Measurements from ENCODE around the gene IGFBP7.

Gene IGFBP7

DNA sequence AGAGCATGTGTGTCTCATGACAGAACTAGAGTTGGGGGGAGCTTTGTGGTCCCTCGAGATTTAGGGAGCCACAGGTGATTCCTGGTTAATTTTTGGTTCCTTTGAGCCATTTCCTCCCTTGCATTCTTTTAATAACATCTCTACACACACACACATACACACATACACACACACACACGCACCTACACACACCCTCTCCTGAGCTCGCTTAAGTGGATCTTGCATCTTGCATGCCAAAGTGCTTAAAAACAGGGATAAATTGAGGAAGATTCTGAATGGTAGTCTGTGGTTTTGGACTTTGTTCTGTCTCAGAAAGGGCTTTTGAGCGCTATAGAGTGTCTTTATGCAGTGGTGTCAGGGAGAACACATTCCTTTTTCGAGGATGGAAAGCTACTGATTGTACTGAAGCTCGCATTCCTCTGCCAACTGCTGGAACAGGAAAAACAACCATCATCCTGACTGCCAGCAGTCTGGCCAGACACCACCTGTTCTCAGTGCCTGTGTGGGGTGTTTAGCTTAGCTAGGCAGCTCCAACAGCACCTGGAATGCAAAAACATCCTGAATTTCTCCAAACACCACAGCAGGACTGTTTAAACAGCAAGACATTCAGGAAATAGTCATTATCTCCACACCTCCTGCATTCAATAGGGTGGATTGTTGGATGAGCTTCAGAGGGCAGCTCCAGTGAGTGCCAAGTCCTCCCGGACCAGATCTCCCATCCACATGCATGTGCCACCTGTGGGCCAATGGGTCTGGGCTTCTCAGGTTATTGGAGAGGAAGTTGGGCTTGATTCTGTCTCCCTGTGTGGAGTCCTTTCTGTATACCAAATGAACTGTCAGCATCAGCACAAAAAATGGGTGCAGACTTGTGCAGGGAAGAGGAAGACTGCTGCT lies 21.9 kb upstream of the IGFBP7 start:
- DNase-seq (ENCODE audit: low read depth in 3 of 3, low spot score in 1 of 3) = no peak

DNA sequence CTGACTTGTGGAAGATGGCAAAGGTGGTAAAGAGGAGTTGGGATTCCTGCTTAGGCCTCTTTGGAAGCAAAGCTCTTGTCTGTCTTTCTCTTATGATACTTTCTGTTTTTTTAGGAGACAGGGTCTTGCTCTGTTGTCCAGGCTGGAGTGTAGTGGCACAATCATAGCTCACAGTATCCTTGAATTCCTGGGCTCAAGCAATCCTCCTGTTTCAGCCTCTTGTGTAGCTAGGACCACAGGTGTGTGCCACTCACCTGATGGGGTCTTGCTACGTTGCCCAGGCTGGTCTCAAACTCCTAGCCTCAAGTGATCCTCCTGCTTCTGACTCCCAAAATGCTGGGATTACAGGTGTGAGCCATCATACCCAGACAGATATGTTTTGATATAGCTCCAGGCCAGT lies 19.3 kb upstream of the IGFBP7 start:
- DNase-seq (ENCODE audit: low read depth in 3 of 3, low spot score in 1 of 3) = no peak

DNA sequence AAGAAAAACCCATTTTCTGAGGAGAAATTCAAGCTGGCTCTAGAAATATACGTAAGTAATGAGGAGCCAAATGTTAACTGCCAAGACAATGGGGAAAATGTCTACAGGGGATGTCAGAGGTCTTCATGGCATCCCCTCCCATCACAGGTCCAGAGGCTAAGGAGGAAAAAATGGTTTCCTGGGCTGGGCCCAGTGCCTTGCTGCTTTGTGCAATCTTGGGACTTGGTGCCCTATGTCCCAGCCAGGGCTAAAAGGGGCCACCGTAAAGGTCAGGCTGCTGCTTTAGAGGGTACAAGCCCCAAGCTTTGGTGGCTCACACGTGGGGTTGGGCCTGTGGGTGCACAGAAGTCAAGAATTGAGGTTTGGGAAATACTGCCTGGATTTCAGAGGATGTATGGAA lies 17.2 kb upstream of the IGFBP7 start:
- DNase-seq (ENCODE audit: low read depth in 3 of 3, low spot score in 1 of 3) = no peak

DNA sequence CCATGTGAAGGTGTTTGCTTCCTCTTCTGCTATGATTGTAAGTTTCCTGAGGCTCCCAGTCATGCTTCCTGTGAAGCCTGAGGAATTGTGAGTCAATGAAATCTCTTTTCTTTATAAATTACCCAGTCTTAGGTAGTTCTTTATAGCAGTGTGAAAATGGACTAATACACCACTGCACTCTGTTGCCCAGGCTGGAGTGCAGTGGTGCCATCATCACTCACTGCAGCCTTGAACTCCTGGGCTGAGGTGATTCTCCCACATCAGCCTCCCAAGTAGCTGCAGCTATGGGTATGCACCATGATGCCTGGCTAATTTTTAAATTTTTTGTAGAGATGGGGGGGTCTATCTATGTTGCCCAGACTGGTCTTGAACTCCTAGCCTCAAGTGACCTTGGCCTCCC lies 15.8 kb upstream of the IGFBP7 start:
- no peak for DNase-seq (ENCODE audit: low read depth in 3 of 3, low spot score in 1 of 3)

DNA sequence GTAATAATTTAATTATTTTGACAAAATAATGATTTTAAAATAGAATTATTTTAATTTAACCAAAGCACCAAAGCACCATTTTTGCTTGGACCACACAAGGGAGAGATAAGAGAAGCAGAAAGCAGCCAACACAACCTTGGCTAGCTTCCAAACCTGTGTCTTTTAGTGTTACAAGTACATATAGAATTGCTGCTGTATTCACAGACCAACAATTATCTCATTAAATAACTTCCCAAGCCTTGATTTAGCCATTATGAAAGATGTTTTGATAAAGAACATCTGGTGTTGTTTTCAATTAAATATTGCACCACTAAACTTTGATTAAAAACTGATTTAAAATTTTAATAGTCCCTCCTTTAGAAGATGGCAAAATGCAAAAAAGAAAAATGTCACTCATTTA lies 14.0 kb upstream of the IGFBP7 start:
- DNase-seq (ENCODE audit: low read depth in 3 of 3, low spot score in 1 of 3) = no peak

DNA sequence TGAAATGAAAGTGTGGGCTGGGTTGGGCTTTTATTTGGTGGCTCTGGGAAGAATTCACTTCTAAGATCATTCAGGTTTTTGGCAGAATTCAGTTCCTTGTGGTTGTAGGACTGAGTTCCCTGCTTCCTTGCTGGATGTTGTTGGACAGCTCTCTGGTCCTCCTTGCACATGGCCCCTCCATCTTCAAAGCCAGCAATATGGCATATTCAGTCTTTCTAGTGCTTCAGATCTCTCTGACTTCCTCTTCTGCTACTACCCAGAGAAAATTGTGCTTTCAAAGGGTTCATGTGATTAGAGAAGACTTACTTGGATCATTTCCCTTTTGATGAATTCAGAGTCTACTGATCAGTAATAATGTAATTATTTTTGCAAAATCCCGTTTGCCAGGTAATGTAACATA lies 12.8 kb upstream of the IGFBP7 start:
- no peak for DNase-seq (ENCODE audit: low read depth in 3 of 3, low spot score in 1 of 3)

DNA sequence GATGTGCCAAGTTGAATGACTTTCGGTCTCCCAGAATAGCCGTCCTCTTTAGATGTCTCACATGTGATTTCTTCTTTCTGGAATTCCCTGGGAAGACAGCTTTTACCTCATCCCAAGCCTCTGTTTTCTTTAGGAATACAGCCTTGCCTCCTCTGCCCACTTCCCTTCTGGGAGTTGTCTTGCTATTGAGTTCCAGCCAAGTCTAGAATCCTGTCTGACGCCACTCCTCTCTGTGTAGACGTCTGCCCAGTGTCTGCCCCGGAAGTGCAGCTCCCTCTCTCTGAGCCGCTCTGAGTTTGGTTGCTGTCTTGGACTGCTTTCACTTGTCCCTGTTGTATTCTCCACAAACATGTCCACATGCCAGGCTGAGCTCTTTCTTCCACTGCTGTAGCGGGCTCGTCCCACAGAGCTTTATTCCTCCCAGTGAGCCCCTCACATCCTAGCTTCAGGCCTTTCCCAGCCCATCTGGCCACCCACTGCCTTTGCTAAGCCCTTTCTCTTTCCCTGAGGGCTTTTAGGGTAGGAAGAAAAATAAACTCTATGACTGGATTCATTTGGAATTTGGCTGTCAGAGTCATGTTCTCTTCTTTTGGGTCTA lies 9.0 kb upstream of the IGFBP7 start:
- no peak for DNase-seq (ENCODE audit: low read depth in 3 of 3, low spot score in 1 of 3)

DNA sequence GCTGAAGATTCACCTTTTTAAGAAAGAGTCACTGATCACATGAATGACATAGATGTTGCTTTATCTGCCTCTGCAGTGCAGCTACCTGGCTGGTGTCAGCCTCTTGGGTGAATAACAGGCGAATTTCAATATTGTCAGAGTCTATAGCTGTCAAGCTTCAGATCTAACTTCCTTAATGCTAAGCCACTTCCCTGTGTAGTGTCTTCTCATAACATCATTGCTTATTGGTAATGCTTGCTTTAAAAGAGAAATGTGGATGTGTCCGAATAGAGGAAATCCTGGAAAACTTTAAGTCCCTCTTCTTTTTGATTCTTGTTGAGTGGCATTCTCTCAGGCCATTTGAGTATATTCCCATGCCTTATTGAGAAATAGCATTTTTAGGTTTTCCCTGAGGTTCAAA lies 7.3 kb upstream of the IGFBP7 start:
- no peak for DNase-seq (ENCODE audit: low read depth in 3 of 3, low spot score in 1 of 3)

DNA sequence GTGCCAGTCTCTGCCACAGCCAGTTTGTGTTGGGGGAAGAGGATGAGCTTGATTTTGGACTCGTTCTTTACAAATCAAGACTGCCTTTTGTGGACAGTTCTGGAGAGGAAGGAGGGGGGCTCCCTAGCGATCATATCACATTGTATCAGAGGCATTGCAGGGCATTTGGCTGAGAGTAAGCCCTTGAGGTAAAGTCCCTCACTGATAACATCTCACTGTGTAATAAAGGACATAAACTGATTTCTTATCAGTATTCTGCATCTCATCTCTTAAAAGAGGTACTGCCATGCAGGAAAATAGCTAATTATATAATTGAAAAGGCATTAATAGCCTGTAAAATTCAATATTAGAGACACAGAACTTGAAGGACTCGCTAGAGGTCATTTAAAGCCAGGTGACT lies 6.1 kb upstream of the IGFBP7 start:
- DNase-seq (ENCODE audit: low read depth in 3 of 3, low spot score in 1 of 3) = no peak

DNA sequence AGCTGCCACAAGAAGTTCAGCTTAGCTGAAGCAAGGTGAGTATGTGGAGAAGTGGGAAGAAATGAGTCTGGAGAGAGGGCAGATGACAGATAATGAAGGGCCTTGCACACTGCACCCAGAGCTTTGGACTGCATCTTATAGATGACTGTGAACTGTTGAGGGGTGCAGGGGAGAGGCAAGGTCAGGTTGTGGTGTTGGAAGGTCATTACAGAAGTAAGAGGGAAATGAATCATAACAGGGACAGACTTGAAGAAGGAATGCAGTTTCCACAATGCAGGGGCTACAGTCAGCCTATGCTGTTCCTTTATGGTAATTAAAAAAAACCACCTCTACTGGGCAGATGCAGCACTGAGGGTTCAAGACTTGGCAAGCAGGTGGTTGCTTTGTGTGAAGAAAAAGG lies 4.8 kb upstream of the IGFBP7 start:
- no peak for DNase-seq (ENCODE audit: low read depth in 3 of 3, low spot score in 1 of 3)

DNA sequence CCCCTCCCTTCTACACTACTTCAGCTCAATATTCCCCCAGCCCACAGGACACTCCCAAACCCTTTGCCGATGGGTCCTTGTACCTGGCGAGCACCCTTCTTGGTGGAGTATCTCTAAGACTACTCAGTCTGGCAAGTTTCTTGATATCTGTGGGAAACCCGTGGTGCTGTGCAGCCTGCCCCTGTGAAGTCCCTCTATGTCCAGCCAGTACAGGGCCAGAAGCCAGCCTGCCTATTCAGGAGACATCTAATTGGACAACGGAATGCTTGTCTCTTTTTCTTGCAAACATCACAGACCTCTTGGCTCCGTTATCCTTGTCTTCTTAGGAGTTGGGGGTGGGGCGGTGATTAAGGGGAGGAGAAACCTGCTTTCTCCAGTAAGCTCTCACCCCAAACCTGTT lies 3.7 kb upstream of the IGFBP7 start:
- DNase-seq (ENCODE audit: low read depth in 3 of 3, low spot score in 1 of 3) = no peak

DNA sequence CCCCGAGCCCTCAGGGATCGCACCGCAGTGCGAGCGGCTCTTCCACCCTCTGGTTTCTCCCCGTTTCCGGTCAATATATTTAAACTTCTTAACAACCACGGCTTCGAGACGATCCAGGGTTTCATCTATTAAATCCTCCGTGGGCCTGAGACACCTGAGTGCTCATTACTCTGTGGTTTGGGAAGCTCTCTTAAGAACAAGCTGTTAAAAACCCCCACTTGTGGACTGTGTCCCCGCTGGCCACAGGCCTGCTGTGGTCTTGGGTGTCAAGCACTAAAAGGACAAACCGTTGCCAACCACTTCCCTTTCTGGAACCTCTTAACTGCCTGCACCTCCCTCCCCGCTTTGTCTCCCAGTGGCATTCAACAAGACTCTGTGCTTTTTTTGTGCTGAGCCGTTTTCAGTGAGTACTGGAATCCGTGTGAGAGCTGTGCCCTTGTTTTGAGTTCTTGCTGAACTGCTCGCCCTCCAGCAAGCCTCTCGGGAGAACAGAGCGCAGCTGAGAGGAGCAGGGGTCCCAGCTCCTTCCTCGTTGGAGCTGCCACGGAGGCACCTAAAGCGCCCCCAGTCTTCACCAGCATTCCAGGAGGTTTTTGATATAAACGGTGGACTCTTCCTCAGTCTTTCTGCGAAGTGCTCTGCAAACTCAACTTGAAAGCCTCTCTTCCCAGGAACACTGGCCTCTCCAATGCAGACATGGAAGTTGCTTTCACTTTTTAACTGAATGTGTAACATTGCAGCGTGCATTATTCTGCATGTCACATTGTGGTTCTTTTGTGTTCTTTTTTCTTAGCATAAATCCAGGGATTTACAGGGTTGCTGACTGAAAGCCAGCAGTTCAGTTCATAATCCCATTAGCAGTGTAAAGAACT lies 691 bp upstream of the IGFBP7 start:
- no peak for DNase-seq (ENCODE audit: low read depth in 3 of 3, low spot score in 1 of 3)

DNA sequence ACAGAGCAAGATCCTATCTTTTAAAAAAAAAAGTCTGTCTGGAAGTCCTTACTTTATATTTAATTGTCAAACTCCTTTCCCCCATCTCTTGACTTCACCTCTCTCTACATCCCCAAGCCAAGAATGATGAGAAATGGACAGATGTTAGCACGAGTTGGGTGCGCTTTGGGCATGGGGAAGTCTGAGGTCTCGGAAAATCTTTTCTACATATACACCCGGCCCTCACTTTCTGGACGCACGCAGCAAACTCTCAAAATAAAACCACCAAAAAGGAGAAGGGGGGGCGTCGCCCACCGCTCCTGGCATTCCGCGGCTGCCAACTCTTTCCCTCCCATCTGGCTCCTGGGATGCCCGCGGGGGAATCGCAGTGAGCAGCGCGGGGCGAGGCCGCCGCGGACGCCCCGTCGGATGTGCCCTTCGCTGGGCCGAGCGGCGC lies 756 bp downstream of the IGFBP7 start:
- DNase-seq (ENCODE audit: low read depth in 3 of 3, low spot score in 1 of 3) = no peak

DNA sequence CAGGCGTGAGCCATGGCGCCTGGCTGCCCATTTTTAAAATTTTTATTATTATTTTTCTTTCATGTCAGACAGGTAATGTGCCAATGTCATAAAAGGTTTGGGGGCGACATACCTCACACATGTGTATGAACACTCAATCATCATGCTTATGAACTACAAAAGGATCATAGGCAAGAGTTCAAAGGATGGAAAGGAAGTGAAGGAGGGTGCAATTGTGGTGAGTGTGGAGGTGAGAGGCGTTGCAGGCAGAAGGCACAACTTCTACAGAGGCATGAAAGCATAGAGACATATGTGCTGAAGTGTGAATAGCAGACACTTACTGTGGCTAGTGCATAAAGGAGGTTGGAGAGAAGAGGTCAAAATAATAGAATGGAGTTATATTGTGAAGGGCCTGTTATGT lies 4.0 kb downstream of the IGFBP7 start:
- DNase-seq (ENCODE audit: low read depth in 3 of 3, low spot score in 1 of 3) = no peak

DNA sequence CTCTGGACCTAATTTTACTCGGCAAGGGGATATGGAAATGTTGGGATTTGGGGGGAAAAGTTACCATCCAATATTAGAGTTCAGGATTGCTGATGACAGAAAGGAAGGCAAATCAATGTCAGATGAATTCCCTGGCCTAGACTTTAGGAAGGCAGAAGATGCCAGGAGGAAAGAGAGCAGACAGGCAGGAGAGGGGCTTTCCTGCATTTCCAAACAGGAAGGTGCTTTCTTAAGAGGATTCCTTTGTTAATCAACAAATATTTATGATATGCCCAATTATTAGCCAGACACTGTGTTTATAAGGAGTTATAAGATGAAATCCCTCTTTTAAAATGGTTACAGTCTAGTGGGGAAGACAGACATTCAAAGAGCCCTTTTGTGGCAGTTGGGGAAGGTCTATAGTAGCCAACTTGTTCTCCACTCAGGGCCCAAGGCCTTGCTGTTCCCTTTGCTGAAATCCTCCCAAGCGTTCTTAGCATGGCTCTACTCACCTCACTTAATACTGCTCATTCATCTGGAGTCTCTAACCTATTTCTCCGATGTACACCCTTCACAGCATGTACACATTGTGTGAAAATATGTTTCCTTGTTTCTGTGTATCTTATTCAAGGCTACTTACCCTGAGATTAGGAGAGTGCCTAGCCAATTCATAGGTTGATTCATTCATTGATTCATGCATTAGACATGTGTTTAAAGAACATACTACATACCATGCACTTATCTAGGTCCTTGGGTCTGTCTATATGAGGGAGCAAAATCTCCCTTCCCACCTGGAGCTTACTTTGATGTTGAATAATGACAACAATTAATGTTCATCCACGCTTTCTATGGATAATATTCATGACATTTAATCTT lies 5.3 kb downstream of the IGFBP7 start:
- no peak for DNase-seq (ENCODE audit: low read depth in 3 of 3, low spot score in 1 of 3)

DNA sequence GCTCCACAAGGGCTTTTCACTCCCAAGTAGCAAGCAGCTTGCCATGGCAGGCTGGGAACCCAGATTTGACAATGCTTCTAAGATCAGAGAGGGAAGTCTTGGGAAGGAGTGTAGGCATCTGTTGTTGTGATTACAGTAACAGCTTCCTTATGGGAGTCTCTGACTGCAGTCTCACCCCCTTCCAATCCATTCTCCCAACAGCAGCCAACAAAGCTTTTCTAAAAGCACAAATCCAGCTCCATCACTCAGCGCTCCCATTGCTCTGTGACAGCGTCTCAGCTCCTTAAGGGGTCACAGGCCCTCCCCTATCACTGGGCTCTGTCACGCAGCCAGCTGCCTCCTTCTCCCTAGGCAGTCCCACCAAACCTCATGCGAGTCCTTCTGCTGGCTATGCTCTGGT lies 7.1 kb downstream of the IGFBP7 start:
- no peak for DNase-seq (ENCODE audit: low read depth in 3 of 3, low spot score in 1 of 3)

DNA sequence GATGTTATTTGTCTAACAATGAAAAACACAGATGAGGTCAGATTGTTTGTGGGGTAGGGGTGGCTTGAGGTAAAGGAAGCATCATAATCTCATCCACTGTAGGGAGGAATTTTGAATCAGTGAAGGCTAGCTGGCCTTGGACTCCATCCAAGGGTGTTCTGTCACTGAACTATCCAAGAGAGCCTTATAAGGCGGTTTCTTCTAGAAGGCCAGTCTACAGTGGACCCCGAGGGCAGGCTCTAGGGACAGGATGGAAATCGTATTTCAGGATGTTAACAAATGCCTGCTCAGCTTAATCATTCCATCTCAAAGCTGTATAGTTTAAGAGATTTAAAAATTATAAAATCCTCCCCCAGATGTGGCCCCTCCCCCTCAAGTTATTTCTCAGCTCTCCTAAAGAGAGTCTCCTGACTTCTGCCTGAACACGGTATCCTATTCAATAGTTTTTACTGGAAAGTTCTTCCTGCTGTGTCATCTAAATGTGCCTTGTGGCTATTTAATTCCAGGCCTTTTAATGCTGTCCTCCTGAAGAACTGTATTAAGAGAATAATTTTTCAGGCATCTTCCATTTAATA lies 8.0 kb downstream of the IGFBP7 start:
- no peak for DNase-seq (ENCODE audit: low read depth in 3 of 3, low spot score in 1 of 3)

DNA sequence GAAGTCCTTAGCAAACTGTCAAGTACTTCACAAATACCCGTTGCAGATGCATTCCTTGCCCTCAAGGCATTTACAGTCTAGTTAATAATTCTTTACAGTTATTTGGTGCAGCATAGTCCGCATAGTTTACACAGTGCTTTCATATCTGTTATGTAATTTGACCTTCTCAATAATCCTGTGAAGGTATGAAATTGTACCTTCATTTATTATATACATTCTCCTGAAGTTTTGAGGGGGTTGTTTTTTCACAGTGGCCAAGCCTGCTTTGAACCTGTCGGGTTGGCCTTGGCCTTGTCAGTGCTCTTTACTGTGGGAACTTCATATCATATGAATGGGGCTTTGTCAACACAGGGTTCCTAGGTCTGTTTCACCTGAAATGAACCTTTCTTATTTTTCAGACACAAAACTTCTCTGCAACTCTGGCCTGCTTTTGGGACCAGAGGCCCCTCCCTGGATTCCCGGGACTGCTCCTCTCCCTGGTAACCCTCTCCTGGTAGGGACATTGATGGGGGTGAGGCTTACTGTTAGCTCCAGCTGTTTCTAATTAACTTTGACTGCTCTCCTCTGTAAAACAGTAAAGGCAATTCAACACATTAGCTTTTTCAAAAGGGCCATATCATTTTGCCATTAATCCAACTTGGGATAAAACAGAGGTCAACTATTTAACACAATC lies 9.1 kb downstream of the IGFBP7 start:
- DNase-seq (ENCODE audit: low read depth in 3 of 3, low spot score in 1 of 3) = no peak

DNA sequence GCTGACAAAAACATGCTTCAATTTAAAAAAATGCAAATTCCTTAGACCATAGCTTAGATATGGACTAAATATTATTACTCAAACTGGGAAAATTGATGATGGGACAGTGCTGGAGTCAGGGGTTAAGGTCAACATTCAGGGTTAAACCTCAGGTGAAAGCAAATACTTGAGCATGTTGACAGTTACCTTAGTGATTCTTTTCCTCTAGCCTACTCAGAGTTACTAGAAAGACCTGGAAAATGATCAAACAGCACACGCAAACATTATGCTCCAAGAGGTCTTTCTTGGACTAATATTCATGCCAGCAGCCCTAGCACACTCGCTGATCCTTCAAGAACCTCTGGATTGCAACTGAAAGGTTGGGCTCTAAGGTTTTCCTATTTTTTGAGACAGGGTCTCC lies 10.8 kb downstream of the IGFBP7 start:
- no peak for DNase-seq (ENCODE audit: low read depth in 3 of 3, low spot score in 1 of 3)

DNA sequence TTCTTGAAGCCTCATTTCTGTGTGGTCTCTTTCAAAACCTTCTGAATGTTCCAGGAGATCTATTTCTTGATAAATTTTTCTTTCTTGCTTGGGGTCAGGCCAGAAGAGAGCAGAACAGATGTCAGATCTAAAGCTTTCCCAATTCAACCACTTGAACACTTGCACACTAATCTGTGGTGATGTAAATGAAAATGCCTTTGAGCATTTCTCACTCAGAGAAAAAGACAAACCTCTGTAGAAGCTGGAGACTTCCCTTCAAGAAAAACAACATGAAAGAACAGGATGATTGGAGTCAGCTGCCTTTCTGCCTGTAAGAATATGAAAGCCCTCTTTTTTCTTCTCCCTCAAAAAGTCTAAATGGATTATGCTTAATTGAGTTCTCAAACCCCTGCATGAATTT lies 11.2 kb downstream of the IGFBP7 start:
- DNase-seq (ENCODE audit: low read depth in 3 of 3, low spot score in 1 of 3) = no peak
